Daoy (cell line): ENCODE results near the gene ZBTB7B. TPM values are rescaled to one million over a fixed set of nuclear protein-coding genes. Genes with fewer than 3 reads are reported as not detected.
"Not testable (repeated sequence)": the region's sequence is repeated elsewhere in the genome, so short reads cannot be mapped to it uniquely, and the experiment has no call there.

Source experiments
- DNase-seq: peaks from one replicate; pipeline ENCODE4 v3.0.0-alpha.2; 2015; ENCODE audit warnings: low read depth
- total RNA-seq: library from RNA; depleted of rRNA; stranded (reverse); fragments of >200 nt; shearing (Covaris generic); gene quantifications from 2 replicates; pipeline ENCODE4 v1.2.3, GENCODE V29; 2014

Gene ZBTB7B
- total RNA-seq, 1 experiment from 2014 or later: 11.7 TPM

DNA sequence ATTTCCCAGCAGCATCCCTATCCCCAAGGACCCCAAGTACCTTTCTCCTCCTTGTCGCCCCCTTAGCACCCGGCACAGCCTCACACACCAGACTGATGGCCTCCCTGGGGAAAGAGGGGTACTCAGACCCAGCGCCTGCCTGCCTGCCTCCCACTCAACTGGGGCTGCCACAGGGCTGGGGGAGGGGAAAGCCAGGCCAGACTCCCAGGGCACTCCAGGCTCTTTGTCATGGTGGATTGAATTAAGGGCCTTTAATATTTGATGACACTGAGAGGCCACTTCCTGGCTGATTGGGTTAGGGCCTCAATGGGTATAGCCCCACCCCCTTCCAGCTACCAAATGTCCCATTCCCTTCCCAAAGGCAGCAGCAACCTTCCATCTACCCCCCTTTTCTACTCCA, 33.9 kb upstream of the ZBTB7B start:
- DNase-seq: no peak

DNA sequence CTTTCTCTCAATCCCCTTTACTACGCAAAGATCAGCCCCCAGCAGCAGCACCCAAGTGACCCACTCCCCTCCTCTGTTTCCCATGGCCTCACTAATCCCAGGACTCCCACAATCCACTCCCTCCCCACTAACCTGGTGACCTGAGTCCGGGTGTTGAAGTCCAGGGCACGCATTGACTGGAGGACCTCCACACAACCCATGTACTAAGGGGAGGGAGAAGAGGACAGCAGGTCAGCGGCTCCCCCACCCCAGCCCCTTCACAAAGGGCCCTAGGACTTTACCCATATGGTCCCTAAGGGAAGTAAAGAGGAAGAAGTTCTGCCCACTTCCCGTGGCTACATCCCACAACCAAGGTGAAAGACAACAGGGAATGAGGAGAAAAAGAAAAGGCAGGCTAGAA, 33.4 kb upstream of the ZBTB7B start:
- DNase-seq: no peak

DNA sequence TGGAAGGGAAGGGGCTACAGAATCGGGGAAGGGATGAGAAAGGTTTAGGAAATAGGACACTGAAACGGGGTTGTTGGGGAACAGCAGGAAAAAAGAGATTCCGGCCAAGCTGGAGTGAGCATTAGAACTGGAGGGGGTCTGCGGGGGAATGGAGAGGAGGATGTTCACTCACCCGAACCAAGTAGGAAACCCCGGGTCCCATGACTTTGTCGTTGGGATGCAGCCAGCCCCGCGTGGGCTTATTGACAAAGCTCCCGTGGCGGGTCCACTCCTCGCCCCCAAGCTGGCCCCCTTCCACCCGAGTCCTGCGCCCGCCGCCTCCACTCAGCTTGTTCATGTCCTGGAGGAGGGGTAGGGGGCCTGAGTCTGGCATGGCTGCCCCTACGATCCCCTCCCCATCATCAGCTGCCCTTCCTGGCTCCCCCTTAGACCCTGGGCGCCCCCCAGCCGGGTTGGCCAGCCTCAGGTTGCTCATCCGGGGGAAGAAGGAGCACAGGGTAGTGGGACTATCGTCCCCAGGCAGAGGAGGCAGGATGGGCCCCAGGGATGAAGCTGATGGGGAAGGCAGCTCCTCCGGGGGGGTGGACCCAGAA, 32.6 kb upstream of the ZBTB7B start:
- no peak for DNase-seq

DNA sequence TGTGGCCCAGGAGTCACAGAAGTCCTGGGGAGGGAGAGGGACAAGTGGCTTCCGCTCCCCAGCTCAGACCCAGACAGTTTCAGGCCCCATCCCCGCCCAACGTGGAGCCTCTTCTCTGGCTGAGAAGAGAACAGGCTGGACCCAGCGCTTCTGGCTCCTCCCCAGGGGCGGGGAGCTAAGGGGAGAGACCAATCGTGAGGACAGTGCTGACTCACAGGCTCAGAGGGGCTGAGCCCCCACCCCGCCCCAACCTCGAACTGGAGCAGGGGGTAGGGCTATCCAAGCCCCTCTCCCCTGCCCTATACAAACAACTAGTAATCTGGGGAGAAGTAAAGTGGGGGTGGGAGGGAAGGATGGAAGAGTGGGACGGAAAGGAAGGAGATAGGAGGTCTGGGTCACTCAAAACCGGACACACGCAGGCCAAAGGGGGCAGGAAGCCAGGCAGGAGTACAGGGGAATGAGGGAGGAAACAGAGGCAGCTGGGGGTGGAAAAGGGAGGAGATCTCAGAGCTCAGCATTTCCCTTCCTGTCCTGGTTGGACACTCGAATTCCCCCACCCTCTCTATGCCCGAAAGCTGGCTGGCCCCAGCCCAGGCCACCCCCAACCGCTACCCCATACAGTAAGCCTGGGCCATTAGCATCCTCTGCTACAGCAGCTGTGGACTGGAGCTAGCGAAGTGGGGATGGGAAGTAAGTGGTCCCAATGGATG, 31.8 kb upstream of the ZBTB7B start, which contains the start of gene SHC1:
Gene SHC1 (minus strand): TSS at position 117 of the 710 bp plus-strand sequence. CDS start 221 bp downstream, outside the sequence.
- peak; percentile 98 for DNase-seq

DNA sequence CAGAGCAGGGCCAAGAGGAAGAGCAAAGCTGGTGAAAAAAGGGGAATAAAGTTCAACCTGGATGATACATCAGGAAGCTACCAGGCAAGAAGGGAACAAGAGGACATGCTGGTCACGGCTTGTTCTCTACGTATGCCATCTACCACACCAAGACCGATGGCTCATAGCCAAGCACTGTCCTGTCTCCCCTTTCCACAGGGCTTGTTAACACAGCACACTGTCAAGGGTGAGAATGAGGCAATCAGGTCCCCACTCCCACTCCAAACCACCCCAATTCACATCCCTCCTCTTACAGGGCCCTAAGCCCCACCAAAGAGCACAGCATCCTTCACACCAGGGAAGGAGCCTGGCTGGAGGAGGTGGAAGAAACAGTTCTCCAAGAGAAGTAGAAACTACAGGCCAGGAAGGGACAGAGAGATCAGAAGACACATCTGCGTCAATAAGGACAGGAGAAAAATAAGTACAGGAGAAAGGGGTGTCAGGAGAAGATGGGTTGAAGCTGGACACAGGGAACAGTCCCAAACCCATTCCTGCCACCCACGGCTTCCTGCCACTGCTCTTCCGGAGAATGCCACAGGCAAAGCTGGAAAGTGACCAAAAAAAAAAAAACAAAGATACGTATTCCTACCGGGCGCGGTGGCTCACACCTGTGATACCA, 31.1 kb upstream of the ZBTB7B start:
- peak; percentile 54 for DNase-seq

DNA sequence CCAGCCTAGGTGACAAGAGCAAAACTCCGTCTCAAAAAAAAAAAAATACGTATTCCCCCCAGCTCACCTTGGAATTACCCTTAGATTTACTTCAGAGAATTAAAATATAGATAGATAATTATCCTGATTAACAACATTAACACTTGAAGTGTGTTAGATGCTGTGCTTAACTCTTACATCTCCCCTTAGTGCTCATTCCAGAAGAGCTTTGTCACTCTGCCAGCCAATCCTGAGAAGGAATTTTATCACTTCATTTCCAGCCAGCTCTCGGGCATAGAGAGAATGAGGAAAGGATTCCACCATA, 30.4 kb upstream of the ZBTB7B start:
- DNase-seq: no peak

DNA sequence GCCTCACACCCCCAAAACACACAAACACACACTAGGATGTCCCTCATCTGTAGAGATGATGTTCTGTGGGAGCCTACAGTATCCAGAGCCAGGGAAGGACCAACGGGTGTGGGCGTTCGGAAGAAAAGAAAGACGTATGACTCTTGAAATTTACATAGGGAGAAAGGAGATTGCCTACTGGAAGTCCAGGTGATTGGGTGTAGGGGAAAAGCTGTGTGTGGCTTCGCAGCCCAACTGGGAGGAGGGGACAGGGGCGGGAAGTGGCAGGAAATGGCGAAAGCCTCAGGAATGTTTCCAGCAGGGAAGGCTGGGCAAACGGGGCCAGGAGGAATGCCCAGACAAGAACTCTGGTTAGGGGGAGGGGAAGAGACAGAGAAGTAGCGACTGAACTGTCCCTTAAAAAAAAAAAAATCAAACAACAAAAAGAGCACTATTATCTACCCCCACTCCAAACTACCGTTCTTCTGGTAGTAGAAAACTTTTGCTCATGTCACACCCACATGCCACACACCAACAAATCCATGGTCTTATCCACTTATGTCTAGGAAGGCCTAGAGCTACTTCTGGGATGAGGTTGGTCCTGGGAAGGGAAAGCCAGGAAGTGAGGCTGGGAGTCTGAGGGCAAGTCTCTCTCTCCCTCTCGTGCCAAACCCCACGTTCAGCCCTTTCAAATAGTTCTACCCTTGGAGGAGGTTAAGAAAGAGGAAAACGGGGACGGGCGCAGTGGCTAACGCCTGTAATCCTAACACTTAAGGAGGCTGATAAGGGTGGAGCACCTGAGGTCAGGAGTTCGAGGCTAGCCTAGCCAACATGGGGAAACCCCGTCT, 29.9 kb upstream of the ZBTB7B start:
- DNase-seq: peak; percentile 99

DNA sequence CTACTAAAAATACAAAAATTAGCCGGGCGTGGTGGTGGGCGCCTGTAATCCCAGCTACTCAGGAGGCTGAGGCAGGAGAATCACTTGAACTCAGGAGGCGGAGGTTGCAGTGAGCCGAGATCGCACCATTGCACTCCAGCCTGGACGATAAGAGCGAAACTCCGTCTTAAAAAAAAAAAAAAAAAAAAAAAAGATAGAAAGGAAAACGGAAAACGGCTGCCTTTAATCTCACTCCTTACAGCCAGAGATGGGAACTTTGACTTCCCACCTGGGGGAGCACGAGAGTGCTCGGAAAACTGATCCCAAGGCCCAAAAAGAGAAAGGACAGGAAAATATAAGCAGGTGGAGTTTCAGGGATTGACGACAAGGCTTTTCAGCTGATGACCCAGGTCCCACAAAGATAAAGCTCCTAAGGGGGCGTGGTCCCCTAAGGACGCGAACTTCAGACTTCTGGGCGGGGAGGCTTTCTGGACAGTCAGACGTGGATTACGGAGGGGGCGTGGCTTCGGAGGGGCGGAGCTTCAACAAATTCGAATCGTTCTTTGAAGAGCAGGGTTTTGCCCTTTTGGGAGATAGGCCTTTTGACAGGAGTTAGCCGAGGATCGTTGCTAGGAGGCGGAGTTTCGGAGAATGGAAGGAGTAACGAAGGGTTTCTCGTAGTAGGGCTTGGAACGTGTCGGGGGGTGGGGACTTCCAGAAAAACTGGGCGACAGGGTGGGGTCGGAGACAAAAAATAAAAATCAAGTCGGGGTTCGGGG, 29.1 kb upstream of the ZBTB7B start:
- DNase-seq: peak; percentile 99

DNA sequence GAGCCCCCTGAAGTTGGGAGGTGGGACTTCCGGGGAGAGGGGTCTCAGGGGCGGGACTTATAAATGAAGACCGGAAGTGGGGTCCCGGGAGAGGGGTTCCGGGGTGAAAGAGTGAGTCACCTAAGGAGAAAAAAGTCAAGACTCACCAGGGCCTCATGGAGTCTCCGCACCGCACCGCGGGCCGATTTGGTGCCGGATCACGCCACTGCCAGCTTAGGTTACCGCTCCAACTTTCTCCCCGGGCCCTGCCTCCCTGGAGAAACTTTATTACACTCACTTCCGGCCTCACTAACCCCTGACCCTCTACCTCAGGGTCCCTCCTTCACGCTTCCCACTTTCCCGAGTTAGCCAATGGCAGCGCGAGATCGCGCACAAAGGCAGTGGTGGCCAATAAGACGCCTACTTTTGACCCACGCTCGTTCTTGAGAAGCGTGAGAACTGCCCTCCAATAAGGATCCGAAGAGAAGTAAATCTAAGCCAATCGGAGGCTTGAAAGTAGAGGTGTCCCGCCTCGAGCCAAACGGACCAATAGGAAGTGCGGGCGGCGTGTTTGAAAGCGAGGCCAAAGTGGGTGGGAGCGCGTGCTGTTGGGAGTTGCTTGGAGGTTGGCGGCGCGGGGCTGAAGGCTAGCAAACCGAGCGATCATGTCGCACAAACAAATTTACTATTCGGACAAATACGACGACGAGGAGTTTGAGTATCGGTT, 28.3 kb upstream of the ZBTB7B start, which contains the start of gene CKS1B:
Gene CKS1B (plus strand): TSS at position 580 of the 706 bp plus-strand sequence. CDS start 65 bp downstream, at position 645.
- DNase-seq: peak; percentile 100

DNA sequence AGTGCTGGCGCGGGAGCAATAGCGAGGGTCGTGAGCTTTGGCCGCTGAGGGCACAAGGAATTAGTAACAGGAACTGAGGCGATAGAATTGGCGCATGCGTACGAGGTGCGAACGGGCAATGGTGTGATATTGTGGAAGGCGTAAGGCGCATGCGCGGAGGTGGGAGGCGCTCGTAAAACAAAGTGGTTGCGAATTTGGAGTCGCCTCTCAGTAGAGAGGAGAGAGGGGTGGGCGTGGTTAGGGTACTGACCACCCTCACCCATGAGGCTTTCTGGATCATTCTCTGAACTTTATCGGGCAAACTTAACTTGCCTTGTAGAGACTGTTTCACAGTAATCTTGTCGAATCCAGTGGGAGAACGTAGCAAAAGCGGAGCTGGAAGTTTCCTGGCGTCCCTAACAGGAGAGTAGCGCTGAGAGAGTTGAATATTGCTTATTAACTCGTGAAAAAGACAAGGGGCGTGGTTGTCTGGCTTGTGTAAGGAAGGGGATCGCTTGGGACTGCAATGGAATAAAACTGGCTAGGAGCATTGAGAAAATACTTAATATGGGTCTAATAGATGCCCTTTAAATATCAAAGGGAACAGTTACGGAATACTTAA, 27.7 kb upstream of the ZBTB7B start:
- peak; percentile 98 for DNase-seq

DNA sequence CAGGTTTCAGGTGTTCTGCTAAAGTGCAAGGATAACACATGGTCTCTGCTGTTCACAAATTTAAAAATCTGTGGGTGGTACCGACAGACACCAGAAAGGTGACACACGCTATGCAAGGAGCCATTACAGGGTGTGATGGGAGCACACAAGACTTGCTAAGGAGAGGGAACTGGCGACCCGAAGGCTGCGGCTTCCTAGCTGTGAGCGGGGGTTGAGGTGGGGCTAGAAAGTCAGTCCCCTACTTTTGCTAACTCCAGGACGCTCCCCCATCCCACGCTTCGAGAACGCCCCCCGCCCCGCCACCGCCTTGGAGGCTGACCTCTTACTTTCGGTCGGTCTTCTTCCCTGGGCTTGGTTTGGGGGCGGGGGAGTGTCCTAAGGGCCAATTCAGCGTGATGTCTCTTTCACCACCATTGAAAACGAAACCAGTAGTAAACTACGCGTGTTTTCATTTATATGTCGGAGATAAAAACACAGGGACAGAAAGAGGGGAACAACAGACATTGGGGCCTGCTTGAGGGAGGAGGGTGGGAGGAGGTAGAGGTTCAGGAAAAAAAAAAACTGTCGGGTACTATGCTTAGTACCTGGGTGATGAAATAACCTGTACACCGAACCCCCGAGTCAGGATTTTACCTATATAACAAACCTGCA, 27.1 kb upstream of the ZBTB7B start:
- DNase-seq: peak; percentile 63

DNA sequence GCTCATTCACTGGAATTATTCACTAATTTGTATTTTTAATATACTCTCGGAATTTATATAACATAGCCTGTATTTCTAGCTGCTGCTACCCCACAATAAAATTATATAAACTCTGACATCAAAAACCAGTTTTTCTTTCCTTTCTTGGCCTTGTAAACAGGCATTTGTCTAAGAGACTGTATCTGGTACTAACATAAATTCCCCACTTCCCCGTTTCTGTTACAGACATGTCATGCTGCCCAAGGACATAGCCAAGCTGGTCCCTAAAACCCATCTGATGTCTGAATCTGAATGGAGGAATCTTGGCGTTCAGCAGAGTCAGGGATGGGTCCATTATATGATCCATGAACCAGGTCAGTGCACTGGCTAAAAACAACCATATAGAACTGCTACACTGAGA, 24.8 kb upstream of the ZBTB7B start:
- not testable (repeated sequence) for DNase-seq

DNA sequence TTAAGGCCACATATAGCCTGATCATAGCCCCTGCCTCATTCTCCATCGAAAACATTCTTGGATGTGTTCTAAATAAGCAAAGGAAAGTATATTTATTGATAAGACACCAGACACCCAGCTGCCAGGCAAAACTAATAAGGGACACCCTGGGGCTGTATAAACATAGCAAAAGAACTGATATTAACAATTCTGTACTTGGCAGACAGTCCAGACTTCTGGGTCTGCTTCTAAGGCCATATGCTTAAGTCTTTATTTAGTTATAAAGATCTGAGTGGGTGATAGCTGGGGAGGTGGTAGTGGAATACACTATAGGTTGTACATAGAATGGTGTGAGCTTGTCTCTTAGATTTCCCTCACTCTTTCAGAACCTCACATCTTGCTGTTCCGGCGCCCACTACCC, 24.2 kb upstream of the ZBTB7B start:
- no peak for DNase-seq

DNA sequence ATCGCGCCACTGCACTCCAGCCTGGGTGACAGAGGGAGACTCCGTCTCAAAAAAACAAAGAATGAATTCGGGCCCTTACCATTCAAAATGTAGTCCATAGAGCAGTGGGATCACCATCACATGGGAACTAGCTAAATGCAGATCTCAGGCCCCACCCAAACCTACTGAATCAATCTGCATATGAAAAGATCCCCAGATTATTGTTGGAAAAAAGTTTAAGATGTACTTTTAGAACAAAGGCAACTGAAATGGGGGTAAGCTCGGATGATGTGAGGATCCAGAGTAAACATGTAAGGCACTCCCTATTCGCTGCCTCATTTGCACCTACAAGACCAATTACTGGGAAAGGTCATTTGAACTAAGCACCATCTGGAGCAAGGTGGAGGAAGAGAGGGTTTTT, 20.3 kb upstream of the ZBTB7B start:
- DNase-seq: no peak

DNA sequence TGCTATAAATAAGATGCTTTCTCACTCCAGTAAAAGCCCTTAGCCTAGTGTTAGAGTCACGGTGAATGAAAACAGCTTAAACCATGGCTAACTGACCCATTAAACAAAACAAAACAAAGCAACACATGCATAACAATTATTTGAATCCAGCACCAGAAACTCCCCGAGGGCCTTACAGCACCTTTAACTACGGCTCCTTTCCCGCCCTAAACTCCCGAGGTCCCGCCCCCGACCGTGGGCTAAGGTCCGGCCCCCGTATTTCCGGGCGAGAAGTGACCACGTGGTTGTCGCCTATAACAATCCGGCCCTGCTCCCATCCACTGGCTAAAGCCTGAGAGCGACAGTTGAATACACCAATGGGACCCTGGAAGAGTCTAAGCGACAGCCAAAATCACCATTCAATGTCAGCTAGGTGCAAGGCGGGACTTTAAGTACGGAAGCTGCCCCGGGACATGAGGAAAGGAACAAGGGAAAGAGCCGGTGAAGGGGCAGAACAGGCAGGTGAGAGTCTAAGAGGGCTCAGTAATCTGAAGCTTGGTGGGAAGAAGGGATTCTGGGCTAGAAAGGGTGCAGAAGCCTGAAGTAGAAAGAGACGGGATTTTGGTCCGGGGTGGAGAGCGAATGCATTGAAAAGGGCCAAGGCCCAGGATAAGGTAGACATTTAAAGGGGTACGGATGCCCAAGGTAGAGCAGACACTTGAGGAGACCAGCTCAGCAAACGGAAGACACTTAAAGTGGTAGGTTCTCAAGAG, 19.5 kb upstream of the ZBTB7B start, which contains the start of gene FLAD1:
Gene FLAD1 (plus strand): TSS at position 448 of the 752 bp plus-strand sequence. CDS start 351 bp downstream, outside the sequence.
- peak; percentile 99 for DNase-seq

DNA sequence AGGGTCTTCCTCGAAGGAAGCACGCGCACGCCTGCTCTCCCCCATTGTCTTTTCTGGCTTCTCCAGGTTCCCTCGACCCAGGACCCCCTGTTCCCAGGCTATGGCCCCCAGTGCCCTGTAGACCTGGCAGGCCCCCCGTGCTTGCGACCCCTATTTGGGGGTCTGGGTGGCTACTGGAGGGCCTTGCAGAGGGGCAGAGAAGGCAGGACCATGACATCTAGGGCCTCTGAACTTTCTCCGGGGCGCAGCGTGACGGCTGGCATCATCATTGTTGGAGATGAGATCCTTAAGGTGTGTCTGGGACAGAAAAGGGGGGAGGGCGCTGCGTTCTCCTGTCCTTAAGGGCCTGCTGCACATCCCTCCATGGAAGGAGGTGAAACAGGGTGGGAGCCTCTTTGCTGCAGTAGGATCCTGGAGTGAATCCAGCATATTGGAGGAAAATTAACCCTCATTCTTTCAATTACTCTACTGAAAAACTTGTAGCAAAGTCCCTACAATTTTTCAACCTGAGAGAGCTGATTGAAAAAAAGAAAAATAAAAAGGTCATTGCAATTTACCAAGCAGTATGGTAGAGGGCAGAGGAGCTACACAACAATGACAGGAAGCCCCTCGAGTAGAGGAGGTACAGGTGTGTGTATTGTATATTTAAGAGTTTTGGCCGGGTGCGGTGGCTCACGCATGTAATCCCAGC, 18.7 kb upstream of the ZBTB7B start:
- DNase-seq: no peak

DNA sequence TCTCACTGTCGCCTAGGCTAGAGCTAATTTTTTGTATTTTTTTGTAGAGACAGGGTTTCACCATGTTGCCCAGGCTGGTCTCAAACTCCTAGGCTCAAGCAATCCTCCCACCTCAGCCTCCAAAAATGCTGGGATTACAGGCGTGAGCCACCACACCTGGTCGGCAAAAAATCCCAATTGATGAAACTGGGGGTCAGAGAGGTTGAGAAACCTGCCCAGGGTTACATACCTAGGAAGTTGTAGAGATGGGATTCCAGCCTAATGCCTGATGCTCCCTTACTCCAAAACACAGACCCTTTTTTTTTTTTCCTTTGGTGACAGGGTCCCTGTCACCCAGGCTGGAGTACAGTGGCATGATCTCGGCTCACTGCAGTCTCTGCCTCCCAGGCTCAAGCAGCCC, 15.9 kb upstream of the ZBTB7B start:
- DNase-seq: not testable (repeated sequence)

DNA sequence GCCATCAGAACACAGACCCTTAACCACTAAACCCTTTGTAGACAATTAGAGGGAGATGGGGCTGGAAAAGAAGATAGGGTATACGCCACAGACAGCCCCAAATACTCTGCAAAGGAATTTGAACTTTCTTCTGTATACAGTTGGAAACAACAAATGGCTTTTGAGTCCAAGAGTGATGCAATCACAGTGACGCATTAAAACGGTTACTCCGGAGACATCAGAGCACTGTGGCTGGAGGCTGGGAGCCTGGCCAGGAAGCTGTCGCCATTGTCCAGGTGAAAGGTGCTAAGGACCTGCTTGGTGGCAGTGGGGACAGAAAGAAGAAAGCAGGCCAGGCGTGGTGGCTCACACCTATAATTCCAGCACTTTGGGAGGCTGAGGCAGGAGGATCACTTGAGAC, 15.3 kb upstream of the ZBTB7B start:
- no peak for DNase-seq
